K562 (cell line): ENCODE measurements around the gene TAF5. TPM values are rescaled to one million over a fixed set of nuclear protein-coding genes. Genes with fewer than 3 reads are reported as not detected.

ENCODE experiments used
- CHD7 ChIP-seq: fragments of 200-600 bp; sonication (generic); IDR thresholded peaks from one replicate; pipeline ENCODE4 v1.6.1; 2012; ENCODE audit warnings: mild to moderate bottlenecking, low read depth, low read length, inconsistent platforms
- ZBTB7A ChIP-seq: IDR thresholded peaks from 2 replicates; pipeline ENCODE4 v1.6.1; 2011; ENCODE audit warnings: low read depth, mild to moderate bottlenecking, low read length, moderate library complexity, borderline replicate concordance; ENCODE audit not compliant: control insufficient read depth
- polyA plus RNA-seq, 8 experiments: library from polyadenylated mRNA; depleted of rRNA in 4 of 8; stranded (reverse) in 5 of 8; unstranded in 3 of 8; fragments of >200 nt; fragmentation: Nextera tagmentation in 2 of 8; fragmentation: Illumina TruSeq in 1 of 8; extraction: Ambion mirVana in 2 of 8; extraction: Trizol in 1 of 8; gene quantifications; 2 replicates each; pipeline versions ENCODE4 v1.2.1 to v1.2.3, GENCODE V29; 2011 to 2014; ENCODE audit warnings: inconsistent platforms in 1 of 8, missing spikeins in 1 of 8
- total RNA-seq, 7 experiments: library from RNA; depleted of rRNA in 6 of 7; stranded (reverse); fragments of >200 nt in 6 of 7; fragmentation: Illumina TruSeq in 2 of 7; extraction: Trizol in 2 of 7; gene quantifications; 2 replicates each; pipeline versions ENCODE4 v1.2.1 to v1.2.3, GENCODE V29; 2011 to 2021; ENCODE audit warnings: low replicate concordance in 1 of 7

Gene TAF5
- total and polyA plus RNA-seq, 9 of the 15 experiments (the other 6 are each of a cell fraction or from before 2014, with no cell fraction given) = 4.2 to 11.9 (median 9.3) TPM

- TF ChIP-seq CHD7 = no peak
- TF ChIP-seq ZBTB7A = no peak
Measured at GRCh38 chr10:103428989-103429643, 61.3 kb downstream of the TAF5 start (continued).
